Mucosa of descending colon (tissue), 3 donors: ENCODE data around the gene CCDC50. TPM values are rescaled to one million over a fixed set of nuclear protein-coding genes. Genes with fewer than 3 reads are reported as not detected.

ENCODE experiments used
- ATAC-seq: fragments of 200-7000 bp; cut with Tn5 transposase; one replicate; pipeline ENCODE4 v1.9.1; 2020; ENCODE audit warnings: mild to moderate bottlenecking, moderate library complexity
- DNase-seq, 3 donors: peaks; one replicate each; pipeline ENCODE4 v3.0.0-alpha.2; 2020
- H3K36me3 ChIP-seq: fragments of 200-600 bp; one replicate; pipeline ENCODE4 v1.8.0; 2021; ENCODE audit warnings: low read depth, mild to moderate bottlenecking
- H3K4me1 ChIP-seq: fragments of 200-600 bp; one replicate; pipeline ENCODE4 v1.8.0; 2021; ENCODE audit warnings: low read depth, mild to moderate bottlenecking
- H3K4me3 ChIP-seq: fragments of 200-600 bp; one replicate; pipeline ENCODE4 v1.8.0; 2021; ENCODE audit warnings: mild to moderate bottlenecking
- H3K9me3 ChIP-seq: fragments of 200-600 bp; one replicate; pipeline ENCODE4 v1.8.0; 2021; ENCODE audit warnings: mild to moderate bottlenecking
- CTCF ChIP-seq: fragments of 200-600 bp; IDR thresholded peaks from one replicate; pipeline ENCODE4 v1.8.0; 2022; ENCODE audit warnings: antibody characterized with exemption, mild to moderate bottlenecking
- intact Hi-C, 2 donors: fragments of 100-400 bp; cut with DNase I in 1 of 2; cut with micrococcal nuclease in 1 of 2; formaldehyde crosslinking; loops; one replicate each; pipeline versions ENCODE4 v1.11.0 to v1.11.1; 2022; cut with DNase I, micrococcal nuclease
- total RNA-seq, 3 donors: library from RNA; stranded (reverse); fragmentation: NEBNext Ultra II Directional in 2 of 3; extraction: Animal tissue kit (Norgen Biotek cat#: 25700) in 2 of 3; gene quantifications; one replicate each; pipeline versions ENCODE4 v1.2.1 to v1.2.4, GENCODE V29; 2021 to 2023
- donor health status: DM: no; HTN: no; CAD: no; lungs with moderate emphysema.
- donor health status: DM: no; HTN: no; CAD: no.
- donor health status: DM: no; HTN: yes; CAD: no.

The CCDC50 gene
- total RNA-seq, 3 donors from 2014 or later: 41.8 to 89.8 (median 60.2) TPM

GRCh38 chr3:191358929-191359328 lies 29.7 kb downstream of the CCDC50 start:
- no peak for TF ChIP-seq CTCF
- no peaks in the 10 kb centered on the region for H3K4me1 ChIP-seq
- ATAC-seq (no peak), DNase-seq (no peak)
- H3K4me3 ChIP-seq: no peak overlapping the region
- H3K36me3 ChIP-seq: no peaks in the 10 kb centered on the region
- intact Hi-C loops: no loop called here
- no peaks in the 10 kb centered on the region for H3K9me3 ChIP-seq

GRCh38 chr3:191360620-191361019 lies 31.4 kb downstream of the CCDC50 start:
- intact Hi-C loops: no loop called here
- no peak for TF ChIP-seq CTCF
- Histone ChIP-seq H3K9me3 (no peaks in the 10 kb centered on the region), H3K4me1 (no peaks in the 10 kb centered on the region), H3K4me3 (no peak overlapping the region), H3K36me3 (no peaks in the 10 kb centered on the region)
- no peak for ATAC-seq
- DNase-seq: no peak

- TF ChIP-seq CTCF: no peak
- no peak overlapping the region for H3K4me3 ChIP-seq
- no peaks in the 10 kb centered on the region for H3K9me3 ChIP-seq
- no peaks in the 10 kb centered on the region for H3K4me1 ChIP-seq
- intact Hi-C loops: no loop called here
- ATAC-seq (no peak), DNase-seq (no peak)
- H3K36me3 ChIP-seq: no peaks in the 10 kb centered on the region
Measured at GRCh38 chr3:191361456-191361855, 32.3 kb downstream of the CCDC50 start.

- DNase-seq (no peak), ATAC-seq (no peak)
- Histone ChIP-seq H3K4me3 (no peak overlapping the region), H3K36me3 (no peaks in the 10 kb centered on the region), H3K4me1 (no peaks in the 10 kb centered on the region), H3K9me3 (no peaks in the 10 kb centered on the region)
- no peak for TF ChIP-seq CTCF
- intact Hi-C loops: no loop called here
Measured at GRCh38 chr3:191362037-191362436, 32.8 kb downstream of the CCDC50 start.

- H3K4me3 ChIP-seq: no peak overlapping the region
- intact Hi-C loops: no loop called here
- DNase-seq (no peak), ATAC-seq (no peak)
- H3K9me3 ChIP-seq: no peaks in the 10 kb centered on the region
- no peaks in the 10 kb centered on the region for H3K4me1 ChIP-seq
- no peak for TF ChIP-seq CTCF
- H3K36me3 ChIP-seq: no peaks in the 10 kb centered on the region
Measured at GRCh38 chr3:191362524-191363090, 33.4 kb downstream of the CCDC50 start.

GRCh38 chr3:191363221-191363620 lies 34.0 kb downstream of the CCDC50 start:
- no peaks in the 10 kb centered on the region for H3K4me1 ChIP-seq
- DNase-seq: no peak
- no peak for TF ChIP-seq CTCF
- peak; percentile 54 for ATAC-seq
- H3K9me3 ChIP-seq: no peaks in the 10 kb centered on the region
- H3K36me3 ChIP-seq: no peaks in the 10 kb centered on the region
- H3K4me3 ChIP-seq: no peak overlapping the region
- intact Hi-C loops: no loop called here
